GM12873 (cell line): Measurements from ENCODE around the gene THEM4.

Experiments used
- CTCF ChIP-seq: IDR thresholded peaks from 2 replicates; pipeline ENCODE4 v1.5.1; 2012; ENCODE audit warnings: low read depth, mild to moderate bottlenecking, moderate library complexity, low read length, control low read depth; ENCODE audit not compliant: insufficient read depth; ENCODE audit errors: missing control alignments

The THEM4 gene

GRCh38 chr1:151825751-151826660 lies 83.3 kb downstream of the THEM4 start:
- TF ChIP-seq CTCF: no peak

- no peak for TF ChIP-seq CTCF
Observed at GRCh38 chr1:151825204-151825603, 84.1 kb downstream of the THEM4 start.
